IMR-90 (cell line): ENCODE results near the gene KCNT1. TPM values are rescaled to one million over a fixed set of nuclear protein-coding genes. Genes with fewer than 3 reads are reported as not detected.
A peak's percentile ranks its signal among the peaks of the same experiment; 100 is the strongest.

Source experiments
- ATAC-seq: fragments of 200-7000 bp; cut with Tn5 transposase; 2 replicates; pipeline ENCODE4 v1.9.1; 2020; ENCODE audit warnings: low read depth, mild to moderate bottlenecking, moderate library complexity
- BruUV-seq: library from RNA; stranded (reverse); fragments of 400-500 nt; replicated peaks from 2 replicates; lab custom pipeline; 2021; lab: Mats Ljungman, UMichigan
- CTCF ChIA-PET: fragments of 300-600 bp; formaldehyde crosslinking; extraction: SDS; loops from one replicate; lab custom pipeline; 2021; ENCODE audit warnings: antibody characterized with exemption; lab: Yijun Ruan, JAX
- POLR2A ChIA-PET: fragments of 300-600 bp; sonication (Branson Sonifier 250); formaldehyde crosslinking; loops from one replicate; lab custom pipeline; 2022; ENCODE audit warnings: antibody characterized with exemption; ENCODE audit not compliant: unreplicated experiment; lab: Charles Lee
- DNase-seq: peaks from one replicate; pipeline ENCODE4 v3.0.0; 2013
- H2AFZ ChIP-seq: replicated peaks from 2 replicates; pipeline ENCODE3; 2013; ENCODE audit warnings: low read length, mild to moderate bottlenecking; ENCODE audit not compliant: poor library complexity
- H2AK5ac ChIP-seq: 2 replicates; pipeline ENCODE4 v1.6.1; 2013; ENCODE audit warnings: low read depth, low read length, inconsistent platforms
- H2AK9ac ChIP-seq: replicated peaks from 2 replicates; pipeline ENCODE3; 2013; ENCODE audit warnings: mild to moderate bottlenecking, low read depth, low read length, moderate library complexity; ENCODE audit not compliant: poor library complexity
- H2BK120ac ChIP-seq: 2 replicates; pipeline ENCODE4 v1.6.1; 2013; ENCODE audit warnings: low read depth, low read length, inconsistent platforms
- H2BK15ac ChIP-seq: 3 replicates; pipeline ENCODE4 v1.6.1; 2013; ENCODE audit warnings: low read depth, low read length, inconsistent platforms
- H2BK20ac ChIP-seq: 2 replicates; pipeline ENCODE4 v1.6.1; 2013; ENCODE audit warnings: low read depth, mild to moderate bottlenecking, inconsistent platforms, low read length, moderate library complexity
- H2BK5ac ChIP-seq: 2 replicates; pipeline ENCODE4 v1.6.1; 2013; ENCODE audit warnings: mild to moderate bottlenecking, low read depth, low read length, inconsistent platforms; ENCODE audit not compliant: poor library complexity, severe bottlenecking
- H3K14ac ChIP-seq: replicated peaks from 2 replicates; pipeline ENCODE4 v1.6.1; 2013; ENCODE audit warnings: low read depth, low read length, inconsistent platforms
- H3K18ac ChIP-seq: 2 replicates; pipeline ENCODE4 v1.6.1; 2013; ENCODE audit warnings: low read depth, low read length, control low read depth
- H3K23ac ChIP-seq: 2 replicates; pipeline ENCODE4 v1.6.1; 2013; ENCODE audit warnings: low read depth, low read length, inconsistent platforms
- H3K27ac ChIP-seq: 2 replicates; pipeline ENCODE4 v1.5.1; 2013; ENCODE audit warnings: mild to moderate bottlenecking, control low read depth, low read length; ENCODE audit not compliant: insufficient read depth
- H3K27me3 ChIP-seq: 2 replicates; pipeline ENCODE4 v1.6.1; 2013; ENCODE audit warnings: low read length; ENCODE audit not compliant: control insufficient read depth, insufficient read depth
- H3K36me3 ChIP-seq: 2 replicates; pipeline ENCODE4 v1.6.1; 2013; ENCODE audit warnings: low read length, mixed read lengths; ENCODE audit not compliant: control insufficient read depth, insufficient read depth
- H3K4ac ChIP-seq: 2 replicates; pipeline ENCODE4 v1.6.1; 2013; ENCODE audit warnings: low read depth, low read length, inconsistent platforms
- H3K4me1 ChIP-seq: 2 replicates; pipeline ENCODE4 v1.6.1; 2013; ENCODE audit warnings: low read length, mixed read lengths; ENCODE audit not compliant: control insufficient read depth, insufficient read depth
- H3K4me2 ChIP-seq: 2 replicates; pipeline ENCODE4 v1.6.1; 2013; ENCODE audit warnings: low read depth, mild to moderate bottlenecking, control low read depth, low read length, moderate library complexity
- H3K4me3 ChIP-seq: 2 replicates; pipeline ENCODE4 v1.5.1; 2013; ENCODE audit warnings: low read depth, mild to moderate bottlenecking, control low read depth, low read length, moderate library complexity; ENCODE audit not compliant: insufficient read depth
- H3K56ac ChIP-seq: 2 replicates; pipeline ENCODE4 v1.6.1; 2013; ENCODE audit warnings: low read length, inconsistent platforms; ENCODE audit not compliant: insufficient read depth; ENCODE audit errors: extremely low read depth
- H3K79me1 ChIP-seq, 2 experiments: 2 replicates each; pipeline ENCODE4 v1.6.1; 2013; ENCODE audit warnings: low read length in 2 of 2, inconsistent platforms in 1 of 2, low read depth in 1 of 2
- H3K9ac ChIP-seq: 2 replicates; pipeline ENCODE4 v1.6.1; 2013; ENCODE audit warnings: low read depth, low read length, control low read depth
- H3K9me1 ChIP-seq: 2 replicates; pipeline ENCODE4 v1.6.1; 2013; ENCODE audit warnings: low read length, inconsistent platforms; ENCODE audit not compliant: insufficient read depth
- H3K9me3 ChIP-seq: 2 replicates; pipeline ENCODE4 v1.6.1; 2013; ENCODE audit warnings: low read length; ENCODE audit not compliant: control insufficient read depth, insufficient read depth
- H4K20me1 ChIP-seq: 2 replicates; pipeline ENCODE4 v1.6.1; 2013; ENCODE audit warnings: low read length, inconsistent platforms; ENCODE audit not compliant: insufficient read depth
- H4K5ac ChIP-seq: 2 replicates; pipeline ENCODE4 v1.6.1; 2013; ENCODE audit warnings: mild to moderate bottlenecking, low read depth, low read length, control low read depth
- H4K8ac ChIP-seq, 2 experiments: 2 replicates each; pipeline ENCODE4 v1.6.1; 2013; ENCODE audit warnings: low read depth in 2 of 2, low read length in 2 of 2, control low read depth in 1 of 2, inconsistent platforms in 1 of 2
- H4K91ac ChIP-seq: 2 replicates; pipeline ENCODE4 v1.6.1; 2013; ENCODE audit warnings: low read depth, low read length, inconsistent platforms; ENCODE audit not compliant: insufficient read depth
- CHD1 ChIP-seq: IDR thresholded peaks from 2 replicates; pipeline ENCODE4 v1.6.1; 2012; ENCODE audit warnings: low read depth, low read length, improper control_type of control experiment
- CTCF ChIP-seq: conservative IDR thresholded peaks from 2 replicates; pipeline ENCODE4 v1.5.1; 2012; ENCODE audit warnings: mild to moderate bottlenecking, low read depth, low read length, improper control_type of control experiment
- ELK1 ChIP-seq: fragments of 150-350 bp; IDR thresholded peaks from 2 replicates; pipeline ENCODE4 v1.6.1; 2016; ENCODE audit warnings: low read depth, mild to moderate bottlenecking, low read length, moderate library complexity, borderline replicate concordance
- MAFK ChIP-seq: IDR thresholded peaks from 2 replicates; pipeline ENCODE4 v1.6.1; 2012; ENCODE audit warnings: low read depth, low read length, improper control_type of control experiment
- POLR2A ChIP-seq: IDR thresholded peaks from 2 replicates; pipeline ENCODE4 v1.6.1; 2012; ENCODE audit warnings: mild to moderate bottlenecking, low read depth, low read length
- WGBS, 2 experiments: methylation state at CpG; one replicate each; pipeline versions ENCODE4 v1.1.5 to v1.1.7; 2013; ENCODE audit warnings: missing lambda C conversion rate in 2 of 2; ENCODE audit not compliant: insufficient read length in 1 of 2; ENCODE audit errors: extremely low coverage in 2 of 2; 5-methylcytosine and 5-hydroxymethylcytosine counted together
- dilution Hi-C: fragments of 300-500 bp; cut with HindIII; formaldehyde crosslinking; loops from one replicate; pipeline ENCODE4 v1.14.3; 2018; ENCODE audit warnings: low sequenced_read_pairs; ENCODE audit not compliant: unreplicated experiment
- in situ Hi-C: fragments of 300-500 bp; cut with MboI; formaldehyde crosslinking; loops from 3 replicates; pipeline ENCODE4 v1.14.3; 2019; ENCODE audit warnings: low sequenced_read_pairs, inconsistent platforms, mixed read lengths
- intact Hi-C: fragments of 100-400 bp; cut with micrococcal nuclease; formaldehyde crosslinking; loops from 2 replicates; pipeline ENCODE4 v1.10.0; 2022
- polyA plus RNA-seq, 3 experiments: library from polyadenylated mRNA; depleted of rRNA; stranded (reverse); fragments of >200 nt; gene quantifications; 2 replicates each; pipeline ENCODE4 v1.2.3, GENCODE V29; 2012; ENCODE audit warnings: low replicate concordance in 1 of 3
- total RNA-seq: library from RNA; depleted of rRNA; stranded (reverse); fragments of >200 nt; gene quantifications from 2 replicates; pipeline ENCODE4 v1.2.3, GENCODE V29; 2012
- TF ChIP-seq, protein P1 (sequence below): fragments of 150-350 bp; IDR thresholded peaks from 2 replicates; pipeline ENCODE4 v1.6.1; 2017; ENCODE audit warnings: mild to moderate bottlenecking, antibody characterized with exemption, low read length, low read depth

Gene KCNT1
- total and polyA plus RNA-seq, 2 of the 4 experiments (the other 2 are of a cell fraction) = not detected

- in situ Hi-C loops = no loop called here
- no peak for DNase-seq
- Histone ChIP-seq H2BK5ac (peak overlapping the region; percentile 39), H3K23ac (no peak overlapping the region), H3K4ac (no peak overlapping the region), H3K27ac (no peak overlapping the region), H3K9me1 (no peaks in the 10 kb centered on the region), H2AK5ac (no peak overlapping the region), H2AFZ (no peak overlapping the region), H2AK9ac (no peak overlapping the region), H4K5ac (no peak overlapping the region), H3K27me3 (peaks cover 2% of the 10 kb centered on the region; the same call in 1 of the 2 replicates), H3K56ac (no peak overlapping the region), H4K8ac (no peak overlapping the region), H3K36me3 (no peaks in the 10 kb centered on the region), H3K79me1 (no peaks in the 10 kb centered on the region), H2BK20ac (no peak overlapping the region), H4K91ac (no peak overlapping the region), H3K4me3 (no peak overlapping the region), H2BK120ac (no peak overlapping the region), H3K9me3 (0 out of 2 replicates have a peak, but pooled peaks cover 2% of the 10 kb centered on the region), H3K9ac (no peak overlapping the region), H3K4me2 (no peak overlapping the region), H4K20me1 (no peaks in the 10 kb centered on the region), H3K18ac (no peak overlapping the region), H2BK15ac (no peak overlapping the region), H3K14ac (no peak overlapping the region), H3K4me1 (no peaks in the 10 kb centered on the region)
- no TSS peak for BruUV-seq
- ChIA-PET POLR2A (no interaction called here), CTCF (no interaction called here)
- intact Hi-C loops = no loop called here
- no peak for ATAC-seq
- TF ChIP-seq MAFK = no peak
- TF ChIP-seq, protein P1, sequence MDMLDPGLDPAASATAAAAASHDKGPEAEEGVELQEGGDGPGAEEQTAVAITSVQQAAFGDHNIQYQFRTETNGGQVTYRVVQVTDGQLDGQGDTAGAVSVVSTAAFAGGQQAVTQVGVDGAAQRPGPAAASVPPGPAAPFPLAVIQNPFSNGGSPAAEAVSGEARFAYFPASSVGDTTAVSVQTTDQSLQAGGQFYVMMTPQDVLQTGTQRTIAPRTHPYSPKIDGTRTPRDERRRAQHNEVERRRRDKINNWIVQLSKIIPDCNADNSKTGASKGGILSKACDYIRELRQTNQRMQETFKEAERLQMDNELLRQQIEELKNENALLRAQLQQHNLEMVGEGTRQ = no peak
- no peak for TF ChIP-seq CTCF
- no peak for TF ChIP-seq ELK1
- TF ChIP-seq POLR2A = no peak
- TF ChIP-seq CHD1 = no peak
- dilution Hi-C loops = no loop called here
- WGBS, 2 experiments = 70 to 100% methylated on average over 3 to 7 of the region's 8 CpGs
Measured at GRCh38 chr9:135752281-135753204, 50.6 kb downstream of the KCNT1 start.
